ENCODE results near the gene ABI2. TPM values are rescaled to one million over a fixed set of nuclear protein-coding genes. Genes with fewer than 3 reads are reported as not detected.

The ABI2 gene
- total RNA-seq, 1 experiment from 2014 or later = 141 TPM

DNA sequence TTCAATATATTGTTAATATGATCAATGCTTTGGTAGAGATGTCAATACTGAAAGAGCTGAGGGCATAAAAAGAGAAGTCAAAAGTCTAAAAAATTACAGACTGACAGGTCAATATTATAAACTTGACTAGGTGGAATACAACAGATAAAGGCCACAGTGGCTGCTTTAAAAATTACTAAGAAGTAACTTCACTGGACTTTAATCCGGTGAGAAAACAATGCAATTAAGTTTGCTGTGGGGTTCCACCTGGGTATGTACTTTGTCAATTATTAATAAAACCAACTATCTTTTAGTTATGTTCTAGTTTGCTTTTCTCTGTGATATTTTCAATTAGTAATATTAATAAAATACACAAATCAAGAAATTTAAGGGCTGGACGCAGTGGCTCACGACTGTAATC is 162.2 kb downstream of the ABI2 start:
- Histone ChIP-seq H3K56ac (ENCODE audit: insufficient read length, low read depth, low read length) (no peak overlapping the region), H3K4ac (ENCODE audit: low read depth, low read length) (no peak overlapping the region), H4K8ac (replicated peaks; ENCODE audit: insufficient read length, low read depth, low read length) (no peak overlapping the region), H2BK5ac (ENCODE audit: insufficient read length, low read length) (no peak overlapping the region), H3K79me1 (ENCODE audit: insufficient read depth, low read depth, low read length, poor library complexity, severe bottlenecking) (no peaks in the 10 kb centered on the region), H3K27me3 (ENCODE audit: insufficient read depth, low read length) (no peaks in the 10 kb centered on the region), H3K27ac (ENCODE audit: insufficient read length, low read depth, low read length) (no peak overlapping the region), H2BK20ac (ENCODE audit: low read depth, low read length, poor library complexity, severe bottlenecking) (no peak overlapping the region), H3T11ph (ENCODE audit: low read length) (no peak overlapping the region), H3K79me2 (ENCODE audit: insufficient read depth, low read length) (no peaks in the 10 kb centered on the region), H3K4me1 (ENCODE audit: insufficient read depth, low read length) (no peaks in the 10 kb centered on the region), H2AFZ (ENCODE audit: low read length) (no peak overlapping the region), H3K9ac (ENCODE audit: extremely low read depth, insufficient read length, low read length) (no peak overlapping the region), H4K20me1 (ENCODE audit: control insufficient read depth, insufficient read depth, insufficient read length) (no peaks in the 10 kb centered on the region), H2BK15ac (ENCODE audit: low read depth, low read length) (no peak overlapping the region), H3K14ac (ENCODE audit: insufficient read depth, low read length) (no peak overlapping the region), H3K4me2 (ENCODE audit: insufficient read depth, insufficient read length, low read length) (no peak overlapping the region), H4K5ac (ENCODE audit: insufficient read length, low read depth, low read length) (no peak overlapping the region), H2BK12ac (ENCODE audit: insufficient read length, low read depth, low read length) (no peak overlapping the region), H3K23me2 (ENCODE audit: insufficient read length, low read depth, low read length, poor library complexity, severe bottlenecking) (no peaks in the 10 kb centered on the region), H3K18ac (ENCODE audit: insufficient read length, low read depth, low read length) (no peak overlapping the region), H2AK5ac (ENCODE audit: insufficient read length, low read length) (no peak overlapping the region), H3K23ac (ENCODE audit: insufficient read length, low read depth, low read length) (no peak overlapping the region), H3K9me3 (ENCODE audit: control insufficient read depth, low read depth, low read length) (no peaks in the 10 kb centered on the region), H2BK120ac (ENCODE audit: low read depth, low read length, poor library complexity, severe bottlenecking) (no peak overlapping the region), H4K91ac (ENCODE audit: insufficient read length, low read depth, low read length) (no peak overlapping the region)
- no peak overlapping the region for H3K4me3 Mint-ChIP-seq
- H3K27ac Mint-ChIP-seq = no peak overlapping the region
- H3K27me3 Mint-ChIP-seq (ENCODE audit: low read depth) = no peaks in the 10 kb centered on the region
- H3K36me3 Mint-ChIP-seq (ENCODE audit: insufficient read depth in 1 of 3, low read depth in 3 of 3) = peaks cover 6 to 37% (median 24%) of the 10 kb centered on the region in 3 experiments; a peak in 6 of 7 replicates
- no peaks in the 10 kb centered on the region for H3K9me3 Mint-ChIP-seq
- no peak for DNase-seq
- TF ChIP-seq CTCF (conservative IDR thresholded peaks at IDR 0.05) = no peak
- no peaks in the 10 kb centered on the region for H3K4me1 Mint-ChIP-seq
- no CpG with 5 or more reads among the region's 3 CpGs for WGBS (ENCODE audit: extremely low coverage, insufficient read length, low lambda C conversion rate)
